Upper lobe of left lung (tissue), 6 donors: ENCODE measurements around the gene C1orf232. TPM values are rescaled to one million over a fixed set of nuclear protein-coding genes. Genes with fewer than 3 reads are reported as not detected.

Source experiments
- ATAC-seq, 2 donors: fragments of 200-7000 bp; cut with Tn5 transposase; one replicate each; pipeline ENCODE4 v1.9.1; 2022; ENCODE audit warnings: mild to moderate bottlenecking in 2 of 2, moderate library complexity in 2 of 2; ENCODE audit not compliant: low FRiP score in 2 of 2
- DNase-seq, 2 donors: peaks; one replicate each; pipeline ENCODE4 v3.0.0-alpha.2; 2019 to 2020
- H3K27ac ChIP-seq, 4 donors: fragments of 200-600 bp; sonication (generic); one replicate each; pipeline ENCODE4 v1.5.1; 2016 to 2019
- H3K27me3 ChIP-seq, 4 donors: fragments of 200-600 bp; sonication (generic); one replicate each; pipeline ENCODE4 v1.5.1; 2017 to 2019
- H3K36me3 ChIP-seq, 4 donors: fragments of 200-600 bp; sonication (generic); one replicate each; pipeline ENCODE4 v1.5.1; 2016 to 2019
- H3K4me1 ChIP-seq, 4 donors: fragments of 200-600 bp; sonication (generic); one replicate each; pipeline ENCODE4 v1.5.1; 2018 to 2019
- H3K4me3 ChIP-seq, 4 donors: fragments of 200-600 bp; sonication (generic); one replicate each; pipeline ENCODE4 v1.5.1; 2017 to 2019; ENCODE audit warnings: mild to moderate bottlenecking in 2 of 4, moderate library complexity in 1 of 4
- H3K9me3 ChIP-seq, 4 donors: fragments of 200-600 bp; sonication (generic); one replicate each; pipeline ENCODE4 v1.5.1; 2018 to 2019
- EP300 ChIP-seq, 4 donors: sonication (generic); formaldehyde crosslinking; IDR thresholded peaks; one replicate each; pipeline ENCODE4 v1.5.1; 2017; ENCODE audit warnings: antibody characterized with exemption in 4 of 4, control low read depth in 2 of 4
- POLR2A ChIP-seq, 4 donors: fragments of 450-650 bp; IDR thresholded peaks; one replicate each; pipeline ENCODE4 v1.5.1; 2016 to 2017; ENCODE audit warnings: antibody characterized with exemption in 4 of 4, mild to moderate bottlenecking in 2 of 4
- POLR2AphosphoS5 ChIP-seq, 2 donors: sonication (generic); formaldehyde crosslinking; IDR thresholded peaks; one replicate each; pipeline ENCODE4 v1.5.1; 2017; ENCODE audit warnings: antibody characterized with exemption in 2 of 2
- WGBS, 2 donors: methylation state at CpG; one replicate each; pipeline ENCODE4 v1.1.5; 2017 to 2018; 5-methylcytosine and 5-hydroxymethylcytosine counted together
- total RNA-seq, 6 donors: library from RNA; depleted of rRNA in 4 of 6; stranded (reverse); fragments of >200 nt in 4 of 6; gene quantifications; one replicate each; pipeline versions ENCODE4 v1.1.0 to v1.2.1, GENCODE V29; 2016 to 2021
- TF ChIP-seq, protein P1 (sequence below), 6 experiments: fragments of 450-650 bp in 4 of 6; fragments of 200-600 bp in 2 of 6; sonication (generic) in 2 of 6; IDR thresholded peaks; one replicate each; pipeline ENCODE4 v1.5.1; 2016 to 2019; ENCODE audit warnings: antibody characterized with exemption in 6 of 6
- donor health status: DM: no; HTN: no; CAD: no; lungs with moderate emphysema.
- donor health status: DM: no; HTN: yes; CAD: no; lungs with severe emphysema.

The C1orf232 gene
- total RNA-seq, 6 donors from 2014 or later: not detected

DNA sequence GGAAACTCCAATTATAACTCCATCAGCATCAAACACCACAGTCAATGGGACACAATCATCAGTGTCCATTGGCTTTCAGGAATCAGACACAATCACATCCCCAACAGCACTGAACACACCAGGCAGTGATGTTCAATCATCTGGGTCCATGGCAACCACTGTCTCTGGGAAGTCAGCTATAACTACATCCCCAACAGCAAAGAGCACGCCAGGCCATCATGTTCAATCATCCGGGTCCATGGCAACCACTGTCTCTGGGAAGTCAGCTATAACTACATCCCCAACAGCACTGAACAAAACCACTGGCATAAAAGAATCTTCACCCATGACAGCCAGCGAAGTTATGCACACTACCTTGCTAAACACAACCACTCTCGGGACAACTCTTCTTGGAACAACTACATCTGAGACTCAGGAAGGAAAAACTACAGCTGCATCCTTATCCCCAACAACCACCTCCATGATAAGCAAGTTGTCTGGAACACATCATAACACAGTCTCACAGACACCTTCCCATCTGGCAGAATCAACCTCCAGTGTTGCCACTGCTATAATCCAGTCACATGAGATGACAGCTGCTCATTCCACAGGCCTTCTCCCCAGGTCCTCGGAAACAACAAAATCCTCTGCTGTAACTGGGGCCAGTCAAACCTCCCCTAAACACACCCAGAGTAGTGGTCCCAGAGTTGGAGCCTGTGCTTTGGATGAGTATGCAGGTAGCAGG, 41.5 kb upstream of the C1orf232 start:
- no peak overlapping the region for H3K27ac ChIP-seq
- TF ChIP-seq POLR2A (IDR thresholded peaks at IDR 0.05) (no peak), EP300 (IDR thresholded peaks at IDR 0.05) (no peak), POLR2AphosphoS5 (IDR thresholded peaks at IDR 0.05) (no peak)
- TF ChIP-seq, protein P1, sequence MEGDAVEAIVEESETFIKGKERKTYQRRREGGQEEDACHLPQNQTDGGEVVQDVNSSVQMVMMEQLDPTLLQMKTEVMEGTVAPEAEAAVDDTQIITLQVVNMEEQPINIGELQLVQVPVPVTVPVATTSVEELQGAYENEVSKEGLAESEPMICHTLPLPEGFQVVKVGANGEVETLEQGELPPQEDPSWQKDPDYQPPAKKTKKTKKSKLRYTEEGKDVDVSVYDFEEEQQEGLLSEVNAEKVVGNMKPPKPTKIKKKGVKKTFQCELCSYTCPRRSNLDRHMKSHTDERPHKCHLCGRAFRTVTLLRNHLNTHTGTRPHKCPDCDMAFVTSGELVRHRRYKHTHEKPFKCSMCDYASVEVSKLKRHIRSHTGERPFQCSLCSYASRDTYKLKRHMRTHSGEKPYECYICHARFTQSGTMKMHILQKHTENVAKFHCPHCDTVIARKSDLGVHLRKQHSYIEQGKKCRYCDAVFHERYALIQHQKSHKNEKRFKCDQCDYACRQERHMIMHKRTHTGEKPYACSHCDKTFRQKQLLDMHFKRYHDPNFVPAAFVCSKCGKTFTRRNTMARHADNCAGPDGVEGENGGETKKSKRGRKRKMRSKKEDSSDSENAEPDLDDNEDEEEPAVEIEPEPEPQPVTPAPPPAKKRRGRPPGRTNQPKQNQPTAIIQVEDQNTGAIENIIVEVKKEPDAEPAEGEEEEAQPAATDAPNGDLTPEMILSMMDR (IDR thresholded peaks at IDR 0.05): no peak
- no peaks in the 10 kb centered on the region for H3K36me3 ChIP-seq
- DNase-seq (no peak), ATAC-seq (no peak)
- 74 to 91% methylated on average over 5 of the region's 5 CpGs for WGBS, 2 donors
- no peak overlapping the region for H3K4me3 ChIP-seq
- no peaks in the 10 kb centered on the region for H3K27me3 ChIP-seq
- no peaks in the 10 kb centered on the region for H3K4me1 ChIP-seq
- H3K9me3 ChIP-seq: no peaks in the 10 kb centered on the region

DNA sequence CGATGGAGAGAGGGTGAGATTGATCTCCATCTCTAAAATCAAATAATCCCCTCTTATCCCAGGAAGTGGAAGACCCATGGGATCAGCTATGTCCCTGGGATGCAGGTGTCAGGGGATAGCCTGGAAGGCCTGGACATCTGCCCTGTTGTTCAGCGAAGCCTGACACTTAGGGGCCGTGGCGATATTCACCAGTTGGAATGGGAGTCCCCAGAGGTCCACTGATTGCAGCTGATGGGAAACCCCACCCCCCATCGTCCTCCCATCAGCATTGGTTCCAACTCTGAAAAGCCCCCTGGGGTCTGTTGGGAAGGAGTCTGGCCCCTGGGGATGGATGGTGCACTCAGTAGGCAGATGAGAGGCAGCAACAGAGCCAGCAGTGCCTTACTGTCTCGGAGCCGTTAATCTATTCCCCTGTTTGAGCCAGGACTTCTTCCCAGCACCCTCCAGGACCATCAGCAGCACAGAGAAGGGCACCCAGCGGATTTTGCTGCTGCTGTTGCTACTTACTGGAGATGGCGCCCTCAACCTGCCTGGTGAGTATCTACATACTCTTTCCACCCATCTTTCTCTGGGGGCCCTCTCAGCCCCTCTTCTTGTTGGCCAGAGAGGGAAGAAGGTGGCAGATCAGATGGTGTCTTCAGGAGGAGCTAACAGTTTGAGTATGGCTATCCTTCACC, 35.0 kb upstream of the C1orf232 start:
- Histone ChIP-seq H3K4me3 (no peak overlapping the region), H3K27me3 (no peaks in the 10 kb centered on the region), H3K4me1 (peaks cover 0 to 7% (median 4%) of the 10 kb centered on the region in 4 donors), H3K9me3 (no peaks in the 10 kb centered on the region), H3K27ac (no peak overlapping the region), H3K36me3 (no peaks in the 10 kb centered on the region)
- 82 to 83% methylated on average over 5 to 9 of the region's 9 CpGs for WGBS, 2 donors
- ATAC-seq: no peak
- TF ChIP-seq POLR2AphosphoS5 (IDR thresholded peaks at IDR 0.05) (no peak), POLR2A (IDR thresholded peaks at IDR 0.05) (no peak), EP300 (IDR thresholded peaks at IDR 0.05) (no peak)
- TF ChIP-seq, protein P1 (IDR thresholded peaks at IDR 0.05): no peak
- no peak for DNase-seq

DNA sequence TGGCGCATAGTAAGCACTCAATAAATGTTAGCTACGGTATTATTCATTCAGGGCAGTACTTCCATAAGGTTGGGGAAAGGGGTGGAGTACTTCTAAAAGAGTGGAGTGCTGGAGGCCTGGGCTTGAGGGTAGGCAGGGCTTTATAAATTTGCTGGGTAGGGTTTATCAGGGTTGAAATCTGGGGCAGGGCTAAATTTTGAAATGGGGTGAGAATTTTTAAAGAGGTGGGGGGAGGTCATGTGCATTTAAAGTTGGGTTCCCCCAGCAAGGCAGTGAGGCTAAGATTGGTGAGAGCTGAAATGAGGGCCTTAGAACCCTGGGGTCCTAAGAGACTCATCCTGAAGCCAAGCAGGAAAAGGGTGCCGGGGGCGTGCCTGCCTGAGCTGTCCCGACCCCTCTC, 31.6 kb upstream of the C1orf232 start:
- Histone ChIP-seq H3K27me3 (no peaks in the 10 kb centered on the region), H3K4me1 (peaks cover 0 to 7% (median 4%) of the 10 kb centered on the region in 4 donors), H3K27ac (no peak overlapping the region), H3K36me3 (no peaks in the 10 kb centered on the region), H3K4me3 (no peak overlapping the region), H3K9me3 (no peaks in the 10 kb centered on the region)
- TF ChIP-seq POLR2AphosphoS5 (IDR thresholded peaks at IDR 0.05) (no peak), POLR2A (IDR thresholded peaks at IDR 0.05) (no peak), EP300 (IDR thresholded peaks at IDR 0.05) (no peak)
- TF ChIP-seq, protein P1 (IDR thresholded peaks at IDR 0.05): no peak
- WGBS, 2 donors: 84 to 86% methylated on average over 5 of the region's 5 CpGs
- ATAC-seq (no peak), DNase-seq (no peak)

DNA sequence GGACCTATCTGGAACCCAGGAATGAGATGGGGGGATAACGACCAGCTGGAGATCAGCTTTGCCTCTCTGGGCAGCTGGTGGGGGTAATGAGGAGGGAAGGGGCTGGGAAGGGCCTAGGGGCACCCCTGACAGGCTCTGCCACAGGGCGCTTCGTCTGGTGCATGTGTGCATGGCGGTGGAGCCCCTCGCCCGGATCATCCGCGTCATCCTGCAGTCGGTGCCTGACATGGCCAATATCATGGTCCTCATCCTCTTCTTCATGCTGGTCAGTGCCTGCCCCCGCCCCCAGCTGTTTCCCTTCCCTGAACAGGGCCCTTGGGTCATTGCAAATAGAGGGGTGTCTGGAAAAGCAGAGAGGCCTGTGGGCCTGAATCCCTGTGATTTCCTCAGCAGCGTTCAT, 29.1 kb upstream of the C1orf232 start:
- H3K36me3 ChIP-seq: no peaks in the 10 kb centered on the region
- WGBS, 2 donors: 93 to 94% methylated on average over 11 of the region's 11 CpGs
- TF ChIP-seq EP300 (IDR thresholded peaks at IDR 0.05): no peak
- no peak overlapping the region for H3K27ac ChIP-seq
- peaks cover 0 to 7% (median 4%) of the 10 kb centered on the region in 4 donors for H3K4me1 ChIP-seq
- no peak overlapping the region for H3K4me3 ChIP-seq
- no peaks in the 10 kb centered on the region for H3K9me3 ChIP-seq
- DNase-seq (no peak), ATAC-seq (no peak)
- H3K27me3 ChIP-seq: no peaks in the 10 kb centered on the region

DNA sequence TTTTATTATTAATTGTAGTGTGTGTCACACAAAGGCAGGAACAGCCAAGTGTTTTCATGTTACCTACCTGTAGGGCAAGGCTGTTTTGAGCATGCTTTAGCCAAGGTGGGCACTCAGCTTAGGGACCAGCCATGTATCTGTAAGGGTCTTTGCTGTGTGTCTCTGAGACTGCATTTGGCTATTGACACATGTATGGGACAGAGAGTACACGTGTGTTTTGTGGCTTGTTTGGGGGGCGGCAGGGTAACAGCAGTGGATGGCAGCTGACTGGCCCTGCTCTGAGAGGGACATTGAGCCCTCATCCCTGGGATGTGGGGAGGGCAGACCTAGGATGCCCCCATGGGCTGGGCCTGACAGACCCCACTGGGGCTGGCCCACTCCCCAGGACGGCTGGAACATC, 28.5 kb upstream of the C1orf232 start:
- H3K36me3 ChIP-seq: no peaks in the 10 kb centered on the region
- no peak for ATAC-seq
- TF ChIP-seq POLR2AphosphoS5 (IDR thresholded peaks at IDR 0.05) (no peak), EP300 (IDR thresholded peaks at IDR 0.05) (no peak), POLR2A (IDR thresholded peaks at IDR 0.05) (no peak)
- TF ChIP-seq, protein P1 (IDR thresholded peaks at IDR 0.05): no peak

More for the DNA sequence above, 28.5 kb upstream of the C1orf232 start:
- H3K27ac ChIP-seq: no peak overlapping the region
- H3K4me1 ChIP-seq: peaks cover 0 to 7% (median 4%) of the 10 kb centered on the region in 4 donors
- WGBS, 2 donors: 95 to 100% methylated on average over 3 of the region's 3 CpGs
- H3K27me3 ChIP-seq: no peaks in the 10 kb centered on the region
- H3K9me3 ChIP-seq: no peaks in the 10 kb centered on the region
- H3K4me3 ChIP-seq: no peak overlapping the region
- no peak for DNase-seq
